ENCODE measurements around the gene IQCE. TPM values are rescaled to one million over a fixed set of nuclear protein-coding genes. Genes with fewer than 3 reads are reported as not detected.

The IQCE gene
- total and polyA plus RNA-seq, 2 donors from 2014 or later = 6.1 to 27.8 TPM

GRCh38 chr7:2521952-2522591 is 36.7 kb upstream of the IQCE start:
- peaks cover 0 to 32% (median 0%) of the 10 kb centered on the region in 3 donors for H3K4me1 ChIP-seq (ENCODE audit: control insufficient read depth in 2 of 3, insufficient read depth in 2 of 3, low read depth in 1 of 3, low read length in 3 of 3)
- FAIRE-seq (no peak), DNase-seq (no peak)
- H3K9ac ChIP-seq (ENCODE audit: low read length in 3 of 3) = no peak overlapping the region
- H3K9me3 ChIP-seq (ENCODE audit: control insufficient read depth in 2 of 3, insufficient read depth in 1 of 3, low read length in 3 of 3) = no peaks in the 10 kb centered on the region
- H3K36me3 ChIP-seq (ENCODE audit: control insufficient read depth in 2 of 3, insufficient read depth in 3 of 3, low read length in 3 of 3) = peaks cover 0 to 4% (median 0%) of the 10 kb centered on the region in 3 donors
- TF ChIP-seq, protein P1, sequence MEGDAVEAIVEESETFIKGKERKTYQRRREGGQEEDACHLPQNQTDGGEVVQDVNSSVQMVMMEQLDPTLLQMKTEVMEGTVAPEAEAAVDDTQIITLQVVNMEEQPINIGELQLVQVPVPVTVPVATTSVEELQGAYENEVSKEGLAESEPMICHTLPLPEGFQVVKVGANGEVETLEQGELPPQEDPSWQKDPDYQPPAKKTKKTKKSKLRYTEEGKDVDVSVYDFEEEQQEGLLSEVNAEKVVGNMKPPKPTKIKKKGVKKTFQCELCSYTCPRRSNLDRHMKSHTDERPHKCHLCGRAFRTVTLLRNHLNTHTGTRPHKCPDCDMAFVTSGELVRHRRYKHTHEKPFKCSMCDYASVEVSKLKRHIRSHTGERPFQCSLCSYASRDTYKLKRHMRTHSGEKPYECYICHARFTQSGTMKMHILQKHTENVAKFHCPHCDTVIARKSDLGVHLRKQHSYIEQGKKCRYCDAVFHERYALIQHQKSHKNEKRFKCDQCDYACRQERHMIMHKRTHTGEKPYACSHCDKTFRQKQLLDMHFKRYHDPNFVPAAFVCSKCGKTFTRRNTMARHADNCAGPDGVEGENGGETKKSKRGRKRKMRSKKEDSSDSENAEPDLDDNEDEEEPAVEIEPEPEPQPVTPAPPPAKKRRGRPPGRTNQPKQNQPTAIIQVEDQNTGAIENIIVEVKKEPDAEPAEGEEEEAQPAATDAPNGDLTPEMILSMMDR (IDR thresholded peaks at IDR 0.05; ENCODE audit: borderline replicate concordance, extremely low read depth, insufficient read depth) = no peak
- H3K4me3 ChIP-seq (ENCODE audit: low read length in 3 of 3) = peak overlapping the region; percentile 20 to 53 (median 29)
- no peaks in the 10 kb centered on the region for H3K27me3 ChIP-seq (ENCODE audit: control insufficient read depth, insufficient read depth, low read length)
- peak overlapping the region in 1 of 2 donors; percentile 32 for H3K27ac ChIP-seq (ENCODE audit: low read depth in 2 of 2, low read length in 2 of 2)
- intact Hi-C loops (cut with DNase I) = no loop called here

- Histone ChIP-seq H3K27ac (ENCODE audit: low read depth in 2 of 2, low read length in 2 of 2) (peak overlapping the region in 1 of 2 donors; percentile 32), H3K9me3 (ENCODE audit: control insufficient read depth in 2 of 3, insufficient read depth in 1 of 3, low read length in 3 of 3) (no peaks in the 10 kb centered on the region), H3K4me3 (ENCODE audit: low read length in 3 of 3) (peak overlapping the region in 2 of 3 donors; percentile 12 to 53), H3K27me3 (ENCODE audit: control insufficient read depth, insufficient read depth, low read length) (no peaks in the 10 kb centered on the region), H3K4me1 (ENCODE audit: control insufficient read depth in 2 of 3, insufficient read depth in 2 of 3, low read depth in 1 of 3, low read length in 3 of 3) (peaks cover 0 to 30% (median 0%) of the 10 kb centered on the region in 3 donors), H3K9ac (ENCODE audit: low read length in 3 of 3) (no peak overlapping the region), H3K36me3 (ENCODE audit: control insufficient read depth in 2 of 3, insufficient read depth in 3 of 3, low read length in 3 of 3) (peaks cover 0 to 4% (median 0%) of the 10 kb centered on the region in 3 donors)
- TF ChIP-seq, protein P1 (IDR thresholded peaks at IDR 0.05; ENCODE audit: borderline replicate concordance, extremely low read depth, insufficient read depth) = no peak
- FAIRE-seq = no peak
- intact Hi-C loops (cut with DNase I) = no loop called here
- peak in 4 of 5 donors; percentile 72 to 89 (median 86) for DNase-seq
Observed at GRCh38 chr7:2522780-2523433, 35.9 kb upstream of the IQCE start.

DNA sequence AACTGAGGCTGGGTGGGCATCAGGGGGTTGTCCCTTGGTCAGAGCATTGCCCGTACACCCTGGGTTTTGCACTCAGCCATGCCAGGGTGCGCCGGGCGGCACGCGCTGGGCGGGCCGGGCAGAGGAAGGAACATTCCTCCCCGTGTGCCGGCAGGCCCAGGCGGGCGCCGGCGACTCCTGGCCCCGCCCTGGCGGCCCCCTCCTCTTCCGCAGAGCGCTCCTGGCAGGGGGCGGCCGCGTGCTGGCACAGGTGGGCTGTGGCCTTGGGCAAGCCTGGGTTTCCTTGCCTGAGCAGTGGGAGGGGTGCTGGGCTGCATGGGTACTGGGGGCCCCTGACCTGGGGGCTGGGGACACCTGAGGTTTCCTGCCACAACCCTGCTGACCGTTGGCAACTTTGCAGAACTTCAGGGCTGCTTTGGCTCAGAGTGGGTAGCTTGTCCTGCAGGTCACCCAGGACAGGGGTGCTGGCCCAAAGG is 35.3 kb upstream of the IQCE start:
- H3K4me3 ChIP-seq (ENCODE audit: low read length in 3 of 3) = peak overlapping the region in 1 of 3 donors; percentile 35
- H3K4me1 ChIP-seq (ENCODE audit: control insufficient read depth in 2 of 3, insufficient read depth in 2 of 3, low read depth in 1 of 3, low read length in 3 of 3) = peaks cover 0 to 29% (median 0%) of the 10 kb centered on the region in 3 donors
- intact Hi-C loops (cut with DNase I) = no loop called here
- H3K9me3 ChIP-seq (ENCODE audit: control insufficient read depth in 2 of 3, insufficient read depth in 1 of 3, low read length in 3 of 3) = no peaks in the 10 kb centered on the region
- peaks cover 0 to 4% (median 0%) of the 10 kb centered on the region in 3 donors for H3K36me3 ChIP-seq (ENCODE audit: control insufficient read depth in 2 of 3, insufficient read depth in 3 of 3, low read length in 3 of 3)
- no peaks in the 10 kb centered on the region for H3K27me3 ChIP-seq (ENCODE audit: control insufficient read depth, insufficient read depth, low read length)
- no peak for FAIRE-seq
- peak in 3 of 5 donors; percentile 68 to 78 (median 69) for DNase-seq
- H3K27ac ChIP-seq (ENCODE audit: low read depth in 2 of 2, low read length in 2 of 2) = peak overlapping the region in 1 of 2 donors; percentile 32
- no peak overlapping the region for H3K9ac ChIP-seq (ENCODE audit: low read length in 3 of 3)
- TF ChIP-seq, protein P1 (IDR thresholded peaks at IDR 0.05; ENCODE audit: borderline replicate concordance, extremely low read depth, insufficient read depth) = no peak

Measured in kidney (tissue), 14 donors.